Measurements from ENCODE around the gene NCL. TPM values are rescaled to one million over a fixed set of nuclear protein-coding genes. Genes with fewer than 3 reads are reported as not detected.
"Not testable (repeated sequence)": the region's sequence is repeated elsewhere in the genome, so short reads cannot be mapped to it uniquely, and the experiment has no call there.

Gene NCL
- total RNA-seq, 2 donors from 2014 or later: 385 to 428 TPM

DNA sequence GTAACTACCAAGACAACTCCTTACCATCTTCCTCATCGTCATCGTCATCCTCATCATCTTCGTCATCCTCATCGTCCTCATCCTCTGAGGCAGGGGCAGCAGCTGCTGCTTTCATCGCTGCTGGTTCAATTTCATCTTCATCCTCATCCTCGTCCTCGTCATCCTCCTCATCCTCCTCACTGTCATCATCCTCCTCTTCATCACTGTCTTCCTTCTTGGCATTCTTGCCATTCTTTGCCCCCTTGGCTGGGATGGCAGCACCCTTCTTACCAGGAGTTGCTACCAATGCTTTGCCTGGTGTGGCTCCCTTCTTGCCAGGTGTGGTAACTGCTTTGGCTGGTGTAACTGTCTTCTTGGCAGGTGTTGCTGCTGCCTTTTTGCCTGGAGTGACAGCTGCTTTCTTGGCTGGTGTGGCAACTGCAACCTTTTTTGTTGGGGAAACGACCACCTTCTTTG, 2.7 kb downstream of the NCL start:
- Mint-ChIP-seq H3K27ac (peak overlapping the region; percentile 96), H3K27me3 (no peaks in the 10 kb centered on the region), H3K4me3 (peak overlapping the region; percentile 79), H3K36me3 (ENCODE audit: low read depth) (peaks cover 22% of the 10 kb centered on the region), H3K4me1 (peaks cover 48% of the 10 kb centered on the region)
- H3K9me3 ChIP-seq (ENCODE audit: control insufficient read depth, low read length, poor library complexity, severe bottlenecking): no peaks in the 10 kb centered on the region
- no peak for DNase-seq
- no peak for ATAC-seq

DNA sequence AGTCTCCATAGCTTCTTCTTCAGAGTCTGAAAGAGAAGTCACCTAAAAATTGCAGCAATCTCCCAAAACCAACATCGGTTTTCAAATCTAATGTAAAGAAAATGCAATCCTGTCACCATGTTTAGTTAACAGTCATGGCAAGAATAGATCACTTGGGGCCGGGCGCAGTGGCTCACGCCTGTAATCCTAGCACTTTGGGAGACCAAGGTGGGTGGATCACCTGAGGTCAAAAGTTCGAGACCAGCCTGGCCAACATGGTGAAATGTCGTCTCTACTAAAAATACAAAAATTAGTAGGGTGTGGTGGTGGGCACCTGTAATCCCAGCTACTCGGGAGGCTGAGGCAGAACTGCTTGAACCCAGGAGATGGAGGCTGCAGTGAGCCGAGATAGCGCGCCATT, 3.4 kb downstream of the NCL start:
- H3K27ac Mint-ChIP-seq: peak overlapping the region; percentile 96
- H3K9me3 ChIP-seq (ENCODE audit: control insufficient read depth, low read length, poor library complexity, severe bottlenecking); H3K27me3 Mint-ChIP-seq; DNase-seq; ATAC-seq: not testable (repeated sequence)
- peak overlapping the region; percentile 71 for H3K4me3 Mint-ChIP-seq
- H3K36me3 Mint-ChIP-seq (ENCODE audit: low read depth): peaks cover 22% of the 10 kb centered on the region
- H3K4me1 Mint-ChIP-seq: peaks cover 48% of the 10 kb centered on the region

DNA sequence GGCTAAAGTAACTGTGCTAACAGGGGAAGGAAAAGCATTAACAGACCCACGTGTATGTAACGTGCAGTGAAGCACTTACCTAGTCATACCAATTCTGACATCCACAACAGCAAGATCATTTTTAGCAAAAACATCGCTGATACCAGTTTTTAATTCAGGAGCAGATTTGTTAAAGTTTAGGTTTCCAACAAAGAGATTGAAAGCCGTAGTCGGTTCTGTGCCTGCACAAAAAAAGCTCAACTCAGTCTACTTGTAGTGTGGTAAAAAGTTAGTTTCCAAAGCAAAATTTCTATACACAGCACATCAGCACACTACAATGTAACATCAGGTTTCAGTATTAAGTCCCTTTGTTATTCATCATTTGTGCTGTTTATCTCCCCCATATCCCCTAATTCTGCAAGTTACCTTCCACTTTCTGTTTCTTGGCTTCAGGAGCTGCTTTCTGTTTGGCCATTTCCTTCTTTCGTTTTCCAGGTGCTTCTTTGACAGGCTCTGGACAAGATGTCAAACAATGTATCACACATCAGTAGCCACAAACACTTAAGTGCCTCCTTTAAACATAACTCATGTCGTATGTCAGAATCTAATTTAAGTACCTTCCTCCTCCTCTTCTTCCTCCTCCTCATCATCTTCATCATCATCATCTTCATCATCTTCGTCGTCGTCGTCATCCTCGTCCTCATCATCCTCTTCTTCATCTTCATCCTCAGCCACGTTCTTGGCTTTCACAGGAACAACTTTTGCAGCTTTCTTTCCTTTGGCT, 4.0 kb downstream of the NCL start:
- no peaks in the 10 kb centered on the region for H3K27me3 Mint-ChIP-seq
- H3K9me3 ChIP-seq (ENCODE audit: control insufficient read depth, low read length, poor library complexity, severe bottlenecking): no peaks in the 10 kb centered on the region
- H3K4me1 Mint-ChIP-seq: peaks cover 51% of the 10 kb centered on the region
- peak overlapping the region; percentile 71 for H3K4me3 Mint-ChIP-seq
- H3K36me3 Mint-ChIP-seq (ENCODE audit: low read depth): peaks cover 25% of the 10 kb centered on the region
- no peak for DNase-seq
- ATAC-seq: no peak
- peak overlapping the region; percentile 96 for H3K27ac Mint-ChIP-seq

DNA sequence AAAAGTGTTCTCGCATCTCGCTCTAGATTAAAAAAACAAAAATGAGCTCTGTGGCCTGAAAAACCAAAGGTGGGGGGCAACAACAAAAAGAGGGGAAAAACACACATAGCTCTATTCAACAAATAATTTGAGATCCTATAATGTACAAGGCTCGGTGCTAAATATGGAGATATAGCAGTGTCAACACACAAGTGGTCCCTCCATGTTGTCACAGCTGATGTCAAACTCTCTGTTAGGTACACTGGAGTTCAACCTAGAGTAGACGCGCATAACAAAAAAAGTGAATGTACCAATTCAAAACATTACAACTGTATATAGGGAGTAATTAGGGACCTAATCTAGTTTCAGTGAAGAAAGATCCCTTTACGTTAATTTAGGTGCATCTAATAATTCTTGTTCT, 5.9 kb downstream of the NCL start:
- no peaks in the 10 kb centered on the region for H3K27me3 Mint-ChIP-seq
- peak overlapping the region; percentile 55 for H3K4me3 Mint-ChIP-seq
- H3K9me3 ChIP-seq (ENCODE audit: control insufficient read depth, low read length, poor library complexity, severe bottlenecking): no peaks in the 10 kb centered on the region
- ATAC-seq (no peak), DNase-seq (no peak)
- H3K27ac Mint-ChIP-seq: peak overlapping the region; percentile 73
- H3K36me3 Mint-ChIP-seq (ENCODE audit: low read depth): peaks cover 26% of the 10 kb centered on the region
- H3K4me1 Mint-ChIP-seq: peaks cover 46% of the 10 kb centered on the region

DNA sequence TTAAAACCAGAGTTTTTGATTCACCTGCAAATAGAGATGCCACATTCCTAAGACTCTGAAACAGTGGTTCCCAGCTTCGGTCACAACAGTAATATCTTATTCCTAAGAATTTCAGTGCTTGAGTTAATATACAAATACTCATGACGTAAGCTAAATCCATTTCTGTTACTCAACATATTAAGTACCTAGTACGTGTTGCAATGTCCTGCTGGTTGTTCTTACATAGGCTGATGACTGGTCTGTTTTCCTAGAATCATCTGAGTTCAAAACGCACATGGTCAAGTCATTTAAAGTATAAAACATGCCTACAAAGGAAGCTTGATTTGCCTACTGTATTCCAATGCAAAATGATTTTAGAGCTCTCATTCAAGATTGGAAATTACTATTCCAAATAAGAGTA, 7.2 kb downstream of the NCL start:
- Mint-ChIP-seq H3K27me3 (no peaks in the 10 kb centered on the region), H3K4me1 (peaks cover 37% of the 10 kb centered on the region), H3K36me3 (ENCODE audit: low read depth) (peaks cover 23% of the 10 kb centered on the region)

DNA sequence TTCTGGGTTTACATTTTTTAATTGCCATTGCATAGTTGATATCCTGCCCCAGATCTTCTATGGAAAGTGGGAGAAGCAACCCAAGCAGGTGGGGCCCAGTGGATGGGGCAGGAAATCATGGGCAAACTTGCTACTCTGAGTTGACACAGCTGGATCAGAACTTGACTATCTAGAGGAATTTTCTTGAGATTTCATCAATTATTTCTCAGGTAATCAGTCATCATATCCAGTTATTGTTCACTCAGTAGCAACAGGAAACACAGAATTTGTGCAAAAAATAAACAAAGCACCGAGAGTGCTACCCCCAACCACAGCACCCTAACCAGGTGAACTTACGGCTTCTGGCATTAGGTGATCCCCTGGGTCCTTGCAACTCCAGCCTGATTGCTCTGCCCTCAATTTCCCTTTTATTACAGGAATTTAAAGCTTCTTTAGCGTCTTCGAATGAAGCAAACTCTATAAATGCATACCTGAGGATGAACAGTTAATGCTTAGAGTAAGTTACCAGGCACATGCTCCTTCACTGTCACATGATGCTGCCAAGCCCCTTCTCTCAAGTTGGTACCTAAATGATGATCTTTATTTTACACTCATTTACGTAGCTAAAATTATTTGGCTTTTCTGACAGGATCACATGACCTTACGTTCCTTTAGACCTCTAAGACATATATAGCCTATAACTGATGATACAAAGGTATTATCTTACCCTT, 7.8 kb downstream of the NCL start:
- H3K4me1 Mint-ChIP-seq: peaks cover 38% of the 10 kb centered on the region
- DNase-seq (no peak), ATAC-seq (no peak)
- H3K9me3 ChIP-seq (ENCODE audit: control insufficient read depth, low read length, poor library complexity, severe bottlenecking): no peaks in the 10 kb centered on the region
- no peaks in the 10 kb centered on the region for H3K27me3 Mint-ChIP-seq
- H3K4me3 Mint-ChIP-seq: no peak overlapping the region
- H3K36me3 Mint-ChIP-seq (ENCODE audit: low read depth): peaks cover 18% of the 10 kb centered on the region
- H3K27ac Mint-ChIP-seq: peak overlapping the region; percentile 96

More for the DNA sequence above, 7.2 kb downstream of the NCL start:
- DNase-seq (no peak), ATAC-seq (no peak)
- H3K9me3 ChIP-seq (ENCODE audit: control insufficient read depth, low read length, poor library complexity, severe bottlenecking): no peaks in the 10 kb centered on the region
- Mint-ChIP-seq H3K4me3 (no peak overlapping the region), H3K27ac (peak overlapping the region; percentile 73)

DNA sequence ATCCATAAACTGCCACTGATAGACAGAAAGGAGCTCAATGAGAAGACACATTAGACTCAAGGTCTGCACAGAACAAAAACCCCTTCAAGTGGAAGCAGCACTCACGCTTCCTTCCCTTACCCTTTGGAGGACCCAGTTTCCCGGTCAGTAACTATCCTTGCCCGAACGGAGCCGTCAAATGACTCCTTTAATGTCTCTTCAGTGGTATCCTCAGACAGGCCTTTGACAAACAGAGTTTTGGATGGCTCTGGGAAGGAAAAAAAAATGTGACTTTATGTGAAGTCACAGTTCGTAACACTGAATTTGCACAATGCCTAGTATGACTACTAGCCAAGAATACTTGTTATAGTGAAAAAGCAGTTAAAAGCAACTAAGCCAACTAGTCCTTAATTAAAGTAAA, 8.4 kb downstream of the NCL start:
- no peaks in the 10 kb centered on the region for H3K9me3 ChIP-seq (ENCODE audit: control insufficient read depth, low read length, poor library complexity, severe bottlenecking)
- Mint-ChIP-seq H3K27me3 (no peaks in the 10 kb centered on the region), H3K27ac (peak overlapping the region; percentile 96), H3K36me3 (ENCODE audit: low read depth) (peaks cover 16% of the 10 kb centered on the region), H3K4me3 (peak overlapping the region; percentile 25), H3K4me1 (peaks cover 36% of the 10 kb centered on the region)
- no peak for ATAC-seq
- DNase-seq: no peak

DNA sequence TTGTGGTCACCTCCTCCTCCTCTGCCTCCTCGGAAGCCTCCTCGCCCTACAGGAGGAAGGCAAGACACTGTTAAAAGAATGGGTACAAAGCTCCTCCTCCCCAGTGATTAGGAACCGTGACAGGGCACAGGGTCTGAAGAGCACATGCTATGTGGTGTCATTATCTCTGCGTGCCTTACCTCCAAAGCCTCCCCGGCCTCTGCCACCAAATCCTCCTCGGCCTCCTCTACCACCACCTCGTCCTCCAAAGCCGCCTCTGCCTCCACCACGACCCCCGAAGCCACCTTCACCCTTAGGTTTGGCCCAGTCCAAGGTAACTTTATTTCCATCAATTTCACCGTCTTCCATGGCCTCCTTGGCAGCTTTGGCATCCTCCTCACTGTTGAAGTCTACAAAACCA, 9.1 kb downstream of the NCL start:
- DNase-seq (no peak), ATAC-seq (no peak)
- Mint-ChIP-seq H3K27me3 (no peaks in the 10 kb centered on the region), H3K4me3 (peak overlapping the region; percentile 59), H3K27ac (peak overlapping the region; percentile 96), H3K36me3 (ENCODE audit: low read depth) (peaks cover 11% of the 10 kb centered on the region), H3K4me1 (peaks cover 31% of the 10 kb centered on the region)
- no peaks in the 10 kb centered on the region for H3K9me3 ChIP-seq (ENCODE audit: control insufficient read depth, low read length, poor library complexity, severe bottlenecking)

DNA sequence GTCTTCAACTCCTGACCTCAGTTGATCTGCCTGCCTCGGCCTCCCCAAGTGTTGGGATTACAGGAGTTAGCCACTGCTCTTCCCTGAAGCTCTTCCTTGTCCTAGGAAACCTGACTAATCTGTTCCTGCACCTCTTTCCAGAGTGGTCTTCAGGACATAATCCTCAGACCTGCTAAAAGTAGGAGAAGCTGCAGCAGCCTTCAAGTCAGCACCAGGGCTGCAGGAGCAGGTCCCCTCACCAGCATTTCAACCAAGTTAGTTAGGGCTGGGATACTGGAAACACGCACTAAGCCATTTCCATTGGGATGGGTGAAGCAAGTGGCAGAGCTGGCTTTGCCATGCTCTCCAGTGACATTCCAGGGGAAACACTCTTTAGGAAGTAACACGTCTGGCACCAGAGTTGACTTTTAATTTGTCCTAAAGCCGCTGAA, 9.9 kb downstream of the NCL start:
- Mint-ChIP-seq H3K36me3 (ENCODE audit: low read depth) (peaks cover 11% of the 10 kb centered on the region), H3K4me1 (peaks cover 28% of the 10 kb centered on the region), H3K27ac (peak overlapping the region; percentile 96), H3K27me3 (no peaks in the 10 kb centered on the region), H3K4me3 (peak overlapping the region; percentile 25)
- no peak for DNase-seq
- H3K9me3 ChIP-seq (ENCODE audit: control insufficient read depth, low read length, poor library complexity, severe bottlenecking): no peaks in the 10 kb centered on the region
- ATAC-seq: no peak

DNA sequence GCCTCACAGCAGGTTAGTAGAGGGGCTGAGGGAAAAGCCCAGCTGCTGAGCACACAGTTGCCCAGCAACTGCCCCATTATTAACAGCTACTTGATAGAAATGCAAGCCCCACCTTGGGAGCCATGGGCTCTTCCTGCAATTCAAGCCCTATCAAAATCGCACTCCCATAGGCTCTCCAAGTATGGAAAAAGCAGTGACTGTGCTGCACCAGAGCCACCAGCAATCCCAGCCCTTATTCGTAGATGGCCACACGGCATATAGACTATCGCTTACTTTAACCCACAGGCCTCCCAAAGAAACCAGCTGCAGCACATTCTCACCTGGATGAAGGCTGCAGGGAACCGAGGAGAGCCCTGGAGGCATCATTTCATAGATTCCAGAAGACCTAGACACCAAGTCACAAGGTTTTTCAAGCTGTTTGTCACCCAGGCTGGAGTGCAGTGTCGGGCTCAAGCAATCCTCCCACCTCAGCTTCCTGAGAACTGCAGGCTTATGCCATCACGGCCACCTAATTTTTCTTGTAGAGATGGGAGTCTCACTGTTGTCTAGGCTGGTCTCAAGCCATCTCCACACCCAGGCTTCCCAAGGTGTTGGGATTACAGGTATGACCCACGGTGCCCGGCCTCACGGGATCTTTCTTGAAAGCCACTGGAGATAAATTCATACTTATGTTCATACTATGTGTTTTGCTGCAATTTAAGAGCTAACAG, 11.3 kb downstream of the NCL start:
- no peaks in the 10 kb centered on the region for H3K27me3 Mint-ChIP-seq
- no peak for DNase-seq
- peak overlapping the region; percentile 96 for H3K27ac Mint-ChIP-seq
- peak overlapping the region; percentile 25 for H3K4me3 Mint-ChIP-seq
- peaks cover 8% of the 10 kb centered on the region for H3K36me3 Mint-ChIP-seq (ENCODE audit: low read depth)
- H3K4me1 Mint-ChIP-seq: peaks cover 23% of the 10 kb centered on the region
- peak; percentile 10 for ATAC-seq
- H3K9me3 ChIP-seq (ENCODE audit: control insufficient read depth, low read length, poor library complexity, severe bottlenecking): no peaks in the 10 kb centered on the region

DNA sequence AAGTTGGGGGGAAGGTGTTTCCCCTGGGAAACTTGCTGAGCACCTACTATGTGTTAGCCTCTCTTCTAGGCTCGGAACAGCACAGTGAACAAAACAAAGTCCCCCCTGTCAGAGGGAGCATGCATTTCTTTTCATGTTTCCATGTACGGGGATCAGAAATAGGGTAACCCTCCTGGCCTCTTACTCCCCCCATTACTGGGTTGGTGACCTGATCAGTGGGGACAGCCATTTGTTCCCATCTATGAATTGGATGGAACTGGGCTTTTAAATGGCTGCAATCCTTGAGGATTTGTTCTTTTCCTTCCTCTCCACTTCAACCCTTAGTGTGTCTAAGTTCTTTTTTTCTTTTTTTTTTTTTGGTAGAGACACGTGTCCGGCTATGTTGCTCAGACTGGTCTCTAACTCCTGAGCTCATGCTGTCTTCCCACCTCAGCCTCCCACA, 13.7 kb downstream of the NCL start:
- H3K9me3 ChIP-seq (ENCODE audit: control insufficient read depth, low read length, poor library complexity, severe bottlenecking): no peaks in the 10 kb centered on the region
- Mint-ChIP-seq H3K4me1 (peaks cover 17% of the 10 kb centered on the region), H3K36me3 (ENCODE audit: low read depth) (peaks cover 6% of the 10 kb centered on the region), H3K4me3 (no peak overlapping the region), H3K27me3 (no peaks in the 10 kb centered on the region), H3K27ac (peak overlapping the region; percentile 96)
- DNase-seq (no peak), ATAC-seq (no peak)

DNA sequence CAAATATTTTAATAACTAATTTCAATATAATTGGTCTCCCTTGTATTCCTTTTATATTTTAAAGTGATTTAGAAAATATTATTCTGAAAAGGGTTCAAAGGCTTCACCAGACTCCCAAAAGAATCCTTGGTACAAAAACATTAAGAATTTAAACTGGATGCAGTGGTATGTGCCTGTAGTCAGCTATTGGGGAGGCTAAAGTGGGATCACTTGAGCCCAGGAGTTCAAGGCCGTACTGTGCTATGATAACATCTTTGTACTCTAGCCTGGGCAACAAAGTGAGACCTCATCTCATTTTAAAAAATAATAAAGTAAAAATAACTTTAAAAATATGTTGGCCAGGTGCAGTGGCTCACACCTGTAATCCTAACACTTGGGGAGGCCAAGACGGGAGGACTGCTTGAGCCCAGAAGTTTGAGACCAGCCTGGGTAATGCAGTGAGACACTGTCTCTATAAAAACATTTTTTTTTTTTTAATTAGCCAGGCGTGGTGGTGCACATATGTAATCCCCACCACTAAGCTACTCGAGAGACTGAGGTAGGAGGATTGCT, 14.7 kb downstream of the NCL start:
- Mint-ChIP-seq H3K27ac (no peak overlapping the region), H3K27me3 (no peaks in the 10 kb centered on the region), H3K4me1 (peaks cover 12% of the 10 kb centered on the region), H3K4me3 (no peak overlapping the region), H3K36me3 (ENCODE audit: low read depth) (no peaks in the 10 kb centered on the region)
- DNase-seq: no peak
- no peaks in the 10 kb centered on the region for H3K9me3 ChIP-seq (ENCODE audit: control insufficient read depth, low read length, poor library complexity, severe bottlenecking)
- ATAC-seq: no peak

DNA sequence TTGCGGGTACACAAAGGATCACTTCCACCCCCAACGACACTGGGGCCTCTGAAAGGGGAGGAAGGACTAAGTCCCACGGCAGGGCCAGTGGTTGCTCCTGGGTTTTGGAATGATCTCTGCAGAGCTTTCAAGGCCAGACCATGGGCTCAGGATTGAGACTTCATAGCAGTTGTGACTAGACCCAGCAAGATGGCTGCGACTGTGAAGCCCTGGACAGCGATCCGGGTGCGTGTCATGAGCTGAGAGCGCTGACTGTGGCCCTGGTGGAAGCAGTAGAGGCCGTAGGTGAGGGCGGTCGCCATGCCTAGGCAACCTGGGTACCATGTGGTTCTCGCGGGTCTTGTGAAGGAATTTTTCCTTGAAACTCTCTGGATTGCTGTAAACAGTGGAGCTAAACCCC, 27.3 kb downstream of the NCL start:
- ATAC-seq (no peak), DNase-seq (no peak)
- Mint-ChIP-seq H3K27me3 (no peaks in the 10 kb centered on the region), H3K4me3 (no peak overlapping the region), H3K27ac (no peak overlapping the region), H3K4me1 (no peaks in the 10 kb centered on the region), H3K36me3 (ENCODE audit: low read depth) (no peaks in the 10 kb centered on the region)
- H3K9me3 ChIP-seq (ENCODE audit: control insufficient read depth, low read length, poor library complexity, severe bottlenecking): no peaks in the 10 kb centered on the region
